ENCODE results near the gene COMMD2. TPM values are rescaled to one million over a fixed set of nuclear protein-coding genes. Genes with fewer than 3 reads are reported as not detected.

Gene COMMD2
- total RNA-seq, 2 donors from 2014 or later, result 65.3 to 77.0 TPM

GRCh38 chr3:149717391-149718056 is 34.8 kb downstream of the COMMD2 start:
- TF ChIP-seq CTCF (conservative IDR thresholded peaks at IDR 0.05), result peak; percentile 88
- WGBS, 2 experiments (ENCODE audit: insufficient coverage in 1 of 2, insufficient read length in 1 of 2), result 19 to 39% methylated on average over 2 of the region's 2 CpGs
- H3K9me3 Mint-ChIP-seq, result peaks cover 30% of the 10 kb centered on the region
- Histone ChIP-seq H3K27me3 (ENCODE audit: control insufficient read depth, insufficient read depth, low read length, poor library complexity, severe bottlenecking) (no peaks in the 10 kb centered on the region), H3K27ac (ENCODE audit: low read depth, low read length) (no peak overlapping the region), H3K9ac (ENCODE audit: extremely low read depth, low read length, poor library complexity, severe bottlenecking) (no peak overlapping the region), H3K4me1 (ENCODE audit: control insufficient read depth, insufficient read depth, low read length) (no peaks in the 10 kb centered on the region), H3K36me3 (ENCODE audit: control insufficient read depth, insufficient read depth, low read length) (no peaks in the 10 kb centered on the region), H3K4me3 (ENCODE audit: low read length) (no peak overlapping the region), H3K9me3 (ENCODE audit: control insufficient read depth, low read length) (peaks cover 28% of the 10 kb centered on the region)
- H3K4me1 Mint-ChIP-seq, result peaks cover 8% of the 10 kb centered on the region
- no peak overlapping the region for H3K4me3 Mint-ChIP-seq
- no peaks in the 10 kb centered on the region for H3K27me3 Mint-ChIP-seq (ENCODE audit: insufficient read depth)
- DNase-seq, result peak; percentile 73
- H3K36me3 Mint-ChIP-seq (ENCODE audit: low read depth), result peaks cover 3% of the 10 kb centered on the region
- H3K27ac Mint-ChIP-seq, result no peak overlapping the region

GRCh38 chr3:149716984-149717383 is 35.3 kb downstream of the COMMD2 start:
- Mint-ChIP-seq H3K27ac (no peak overlapping the region), H3K4me3 (no peak overlapping the region), H3K4me1 (peaks cover 8% of the 10 kb centered on the region), H3K9me3 (peaks cover 26% of the 10 kb centered on the region), H3K27me3 (ENCODE audit: insufficient read depth) (no peaks in the 10 kb centered on the region), H3K36me3 (ENCODE audit: low read depth) (peaks cover 3% of the 10 kb centered on the region)
- Histone ChIP-seq H3K27ac (ENCODE audit: low read depth, low read length) (no peak overlapping the region), H3K36me3 (ENCODE audit: control insufficient read depth, insufficient read depth, low read length) (no peaks in the 10 kb centered on the region), H3K4me1 (ENCODE audit: control insufficient read depth, insufficient read depth, low read length) (no peaks in the 10 kb centered on the region), H3K9me3 (ENCODE audit: control insufficient read depth, low read length) (peaks cover 27% of the 10 kb centered on the region), H3K27me3 (ENCODE audit: control insufficient read depth, insufficient read depth, low read length, poor library complexity, severe bottlenecking) (no peaks in the 10 kb centered on the region), H3K9ac (ENCODE audit: extremely low read depth, low read length, poor library complexity, severe bottlenecking) (no peak overlapping the region), H3K4me3 (ENCODE audit: low read length) (no peak overlapping the region)
- no peak for TF ChIP-seq CTCF (conservative IDR thresholded peaks at IDR 0.05)
- WGBS, 2 experiments (ENCODE audit: insufficient coverage in 1 of 2, insufficient read length in 1 of 2), result 81 to 88% methylated on average over 5 to 6 of the region's 6 CpGs
- DNase-seq, result no peak

- DNase-seq, result no peak
- Histone ChIP-seq H3K27me3 (ENCODE audit: control insufficient read depth, insufficient read depth, low read length, poor library complexity, severe bottlenecking) (no peaks in the 10 kb centered on the region), H3K9ac (ENCODE audit: extremely low read depth, low read length, poor library complexity, severe bottlenecking) (no peak overlapping the region), H3K36me3 (ENCODE audit: control insufficient read depth, insufficient read depth, low read length) (no peaks in the 10 kb centered on the region), H3K27ac (ENCODE audit: low read depth, low read length) (no peak overlapping the region), H3K4me3 (ENCODE audit: low read length) (no peak overlapping the region), H3K4me1 (ENCODE audit: control insufficient read depth, insufficient read depth, low read length) (no peaks in the 10 kb centered on the region), H3K9me3 (ENCODE audit: control insufficient read depth, low read length) (peaks cover 10% of the 10 kb centered on the region)
- Mint-ChIP-seq H3K4me3 (no peak overlapping the region), H3K4me1 (peaks cover 8% of the 10 kb centered on the region), H3K36me3 (ENCODE audit: low read depth) (no peaks in the 10 kb centered on the region), H3K27ac (no peak overlapping the region), H3K9me3 (peaks cover 9% of the 10 kb centered on the region), H3K27me3 (ENCODE audit: insufficient read depth) (no peaks in the 10 kb centered on the region)
- 95% methylated on average over 10 to 13 of the region's 13 CpGs for WGBS, 2 experiments (ENCODE audit: insufficient coverage in 1 of 2, insufficient read length in 1 of 2)
- TF ChIP-seq CTCF (conservative IDR thresholded peaks at IDR 0.05), result no peak
Measured at GRCh38 chr3:149715247-149715646, 37.0 kb downstream of the COMMD2 start.

All from endodermal cell (in vitro differentiated cells).